ENCODE results near the gene MED13L.
A peak's percentile ranks its signal among the peaks of the same experiment; 100 is the strongest.

Gene MED13L

GRCh38 chr12:116277467-116278278 lies at the start of gene MED13L:
Gene MED13L, minus strand, starts transcription at chr12:116277693. Its CDS starts 562 bp downstream, at chr12:116277131.
- Histone ChIP-seq H3K4me3 (peak within 1 kb of the TSS; percentile 56 to 83 (median 63)), H3K27ac (peak within 1 kb of the TSS; percentile 81 to 99 (median 92))

GRCh38 chr12:116325336-116325664 lies 47.8 kb upstream of the MED13L start:
- H3K27ac ChIP-seq: peak overlapping the region in 11 of 21 experiments; percentile 27 to 76 (median 51)
- no peak overlapping the region for H3K4me3 ChIP-seq

- no peak overlapping the region for H3K4me3 ChIP-seq
- peak overlapping the region in 12 of 21 experiments; percentile 27 to 76 (median 51) for H3K27ac ChIP-seq
Measured at GRCh38 chr12:116324654-116325335, 47.3 kb upstream of the MED13L start.

GRCh38 chr12:116323406-116324386 lies 46.2 kb upstream of the MED13L start:
- Histone ChIP-seq H3K4me3 (no peak overlapping the region), H3K27ac (peak overlapping the region in 4 of 21 experiments; percentile 5 to 51 (median 13))

- H3K27ac ChIP-seq: no peak overlapping the region
Measured at GRCh38 chr12:116321913-116322312, 44.4 kb upstream of the MED13L start.

GRCh38 chr12:116320791-116321217 lies 43.3 kb upstream of the MED13L start:
- H3K4me3 ChIP-seq: no peak overlapping the region
- H3K27ac ChIP-seq: peak overlapping the region in 17 of 21 experiments; percentile 22 to 79 (median 60)

More at GRCh38 chr12:116321913-116322312, 44.4 kb upstream of the MED13L start:
- H3K4me3 ChIP-seq: no peak overlapping the region

- H3K27ac ChIP-seq: peak overlapping the region in 19 of 21 experiments; percentile 17 to 79 (median 58)
- no peak overlapping the region for H3K4me3 ChIP-seq
Measured at GRCh38 chr12:116319898-116320621, 42.6 kb upstream of the MED13L start.

- H3K4me3 ChIP-seq: no peak overlapping the region
- H3K27ac ChIP-seq: peak overlapping the region in 19 of 21 experiments; percentile 17 to 79 (median 57)
Measured at GRCh38 chr12:116319233-116319897, 41.9 kb upstream of the MED13L start.

GRCh38 chr12:116318576-116319232 lies 41.2 kb upstream of the MED13L start:
- peak overlapping the region in 15 of 21 experiments; percentile 34 to 79 (median 61) for H3K27ac ChIP-seq
- peak overlapping the region in 2 of 7 experiments; percentile 0 to 4 for H3K4me3 ChIP-seq

GRCh38 chr12:116317986-116318575 lies 40.6 kb upstream of the MED13L start:
- H3K4me3 ChIP-seq: peak overlapping the region in 3 of 7 experiments; percentile 0 to 10 (median 4)
- H3K27ac ChIP-seq: peak overlapping the region in 13 of 21 experiments; percentile 34 to 75 (median 55)

GRCh38 chr12:116317139-116317538 lies 39.6 kb upstream of the MED13L start:
- no peak overlapping the region for H3K4me3 ChIP-seq
- H3K27ac ChIP-seq: no peak overlapping the region

GRCh38 chr12:116314477-116314876 lies 37.0 kb upstream of the MED13L start:
- H3K27ac ChIP-seq: no peak overlapping the region
- H3K4me3 ChIP-seq: no peak overlapping the region

- Histone ChIP-seq H3K27ac (no peak overlapping the region), H3K4me3 (no peak overlapping the region)
Measured at GRCh38 chr12:116313194-116313927, 35.9 kb upstream of the MED13L start.

GRCh38 chr12:116310082-116310481 lies 32.6 kb upstream of the MED13L start:
- H3K4me3 ChIP-seq: no peak overlapping the region
- H3K27ac ChIP-seq: no peak overlapping the region

- no peak overlapping the region for H3K4me3 ChIP-seq
- no peak overlapping the region for H3K27ac ChIP-seq
Measured at GRCh38 chr12:116309343-116309742, 31.9 kb upstream of the MED13L start.

GRCh38 chr12:116308647-116309046 lies 31.2 kb upstream of the MED13L start:
- no peak overlapping the region for H3K27ac ChIP-seq
- no peak overlapping the region for H3K4me3 ChIP-seq

- no peak overlapping the region for H3K4me3 ChIP-seq
- no peak overlapping the region for H3K27ac ChIP-seq
Measured at GRCh38 chr12:116306968-116307367, 29.5 kb upstream of the MED13L start.

Data from skin epidermis (tissue), 12 donors.